ENCODE data around the gene LZTS2. TPM values are rescaled to one million over a fixed set of nuclear protein-coding genes. Genes with fewer than 3 reads are reported as not detected.

Gene LZTS2
- total RNA-seq, 1 experiment from 2014 or later = 69.1 TPM

DNA sequence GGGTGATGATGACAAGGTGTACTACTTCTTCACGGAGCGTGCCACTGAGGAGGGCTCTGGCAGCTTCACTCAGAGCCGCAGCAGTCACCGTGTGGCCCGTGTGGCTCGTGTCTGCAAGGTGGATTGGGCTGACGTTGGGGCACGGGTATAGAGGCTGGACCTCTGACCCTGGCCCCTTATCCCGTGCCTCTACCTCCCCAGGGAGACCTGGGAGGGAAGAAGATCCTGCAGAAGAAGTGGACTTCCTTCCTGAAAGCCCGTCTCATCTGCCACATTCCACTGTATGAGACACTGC is 20.8 kb upstream of the LZTS2 start:
- H3K27ac ChIP-seq (ENCODE audit: insufficient read length, low read depth, low read length) = no peak overlapping the region
- H3K9ac ChIP-seq (ENCODE audit: extremely low read depth, insufficient read length, low read length) = no peak overlapping the region
- no peak overlapping the region for H3K23ac ChIP-seq (ENCODE audit: insufficient read length, low read depth, low read length)
- WGBS (ENCODE audit: extremely low coverage, insufficient read length, low lambda C conversion rate) = no CpG with 5 or more reads among the region's 10 CpGs
- no peak overlapping the region for H2AK5ac ChIP-seq (ENCODE audit: insufficient read length, low read length)
- H3K27me3 ChIP-seq (ENCODE audit: insufficient read depth, low read length) = no peaks in the 10 kb centered on the region
- no peak overlapping the region for H2BK15ac ChIP-seq (ENCODE audit: low read depth, low read length)
- Mint-ChIP-seq H3K27ac (no peak overlapping the region), H3K36me3 (ENCODE audit: insufficient read depth in 1 of 3, low read depth in 3 of 3) (peaks cover 3 to 24% (median 21%) of the 10 kb centered on the region in 3 experiments; a peak in 6 of 7 replicates), H3K9me3 (no peaks in the 10 kb centered on the region; a peak in 1 of 5 replicates), H3K4me1 (no peaks in the 10 kb centered on the region), H3K4me3 (no peak overlapping the region), H3K27me3 (ENCODE audit: low read depth) (no peaks in the 10 kb centered on the region; the same call in 1 of the 2 replicates)
- no peak for DNase-seq
- no peak overlapping the region for H4K8ac ChIP-seq (replicated peaks; ENCODE audit: insufficient read length, low read depth, low read length)
- no peaks in the 10 kb centered on the region for H3K79me2 ChIP-seq (ENCODE audit: insufficient read depth, low read length)
- no peak overlapping the region for H2AFZ ChIP-seq (ENCODE audit: low read length)
- H3K4ac ChIP-seq (ENCODE audit: low read depth, low read length) = no peak overlapping the region
- no peak overlapping the region for H2BK12ac ChIP-seq (ENCODE audit: insufficient read length, low read depth, low read length)
- no peak overlapping the region for H2BK5ac ChIP-seq (ENCODE audit: insufficient read length, low read length)
- H3K4me1 ChIP-seq (ENCODE audit: insufficient read depth, low read length) = no peaks in the 10 kb centered on the region
- no peak overlapping the region for H3K14ac ChIP-seq (ENCODE audit: insufficient read depth, low read length)
- no peak overlapping the region for H4K5ac ChIP-seq (ENCODE audit: insufficient read length, low read depth, low read length)
- no peak overlapping the region for H2BK120ac ChIP-seq (ENCODE audit: low read depth, low read length, poor library complexity, severe bottlenecking)
- no peak overlapping the region for H3T11ph ChIP-seq (ENCODE audit: low read length)
- no peak overlapping the region for H3K56ac ChIP-seq (ENCODE audit: insufficient read length, low read depth, low read length)
- no peaks in the 10 kb centered on the region for H3K9me3 ChIP-seq (ENCODE audit: control insufficient read depth, low read depth, low read length)
- H3K23me2 ChIP-seq (ENCODE audit: insufficient read length, low read depth, low read length, poor library complexity, severe bottlenecking) = no peaks in the 10 kb centered on the region
- no peak overlapping the region for H4K91ac ChIP-seq (ENCODE audit: insufficient read length, low read depth, low read length)
- H3K4me2 ChIP-seq (ENCODE audit: insufficient read depth, insufficient read length, low read length) = no peak overlapping the region
- H2BK20ac ChIP-seq (ENCODE audit: low read depth, low read length, poor library complexity, severe bottlenecking) = no peak overlapping the region
- H3K18ac ChIP-seq (ENCODE audit: insufficient read length, low read depth, low read length) = no peak overlapping the region
- H3K79me1 ChIP-seq (ENCODE audit: insufficient read depth, low read depth, low read length, poor library complexity, severe bottlenecking) = no peaks in the 10 kb centered on the region
- TF ChIP-seq, protein P1, sequence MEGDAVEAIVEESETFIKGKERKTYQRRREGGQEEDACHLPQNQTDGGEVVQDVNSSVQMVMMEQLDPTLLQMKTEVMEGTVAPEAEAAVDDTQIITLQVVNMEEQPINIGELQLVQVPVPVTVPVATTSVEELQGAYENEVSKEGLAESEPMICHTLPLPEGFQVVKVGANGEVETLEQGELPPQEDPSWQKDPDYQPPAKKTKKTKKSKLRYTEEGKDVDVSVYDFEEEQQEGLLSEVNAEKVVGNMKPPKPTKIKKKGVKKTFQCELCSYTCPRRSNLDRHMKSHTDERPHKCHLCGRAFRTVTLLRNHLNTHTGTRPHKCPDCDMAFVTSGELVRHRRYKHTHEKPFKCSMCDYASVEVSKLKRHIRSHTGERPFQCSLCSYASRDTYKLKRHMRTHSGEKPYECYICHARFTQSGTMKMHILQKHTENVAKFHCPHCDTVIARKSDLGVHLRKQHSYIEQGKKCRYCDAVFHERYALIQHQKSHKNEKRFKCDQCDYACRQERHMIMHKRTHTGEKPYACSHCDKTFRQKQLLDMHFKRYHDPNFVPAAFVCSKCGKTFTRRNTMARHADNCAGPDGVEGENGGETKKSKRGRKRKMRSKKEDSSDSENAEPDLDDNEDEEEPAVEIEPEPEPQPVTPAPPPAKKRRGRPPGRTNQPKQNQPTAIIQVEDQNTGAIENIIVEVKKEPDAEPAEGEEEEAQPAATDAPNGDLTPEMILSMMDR (conservative IDR thresholded peaks at IDR 0.05) = no peak
- no peaks in the 10 kb centered on the region for H4K20me1 ChIP-seq (ENCODE audit: control insufficient read depth, insufficient read depth, insufficient read length)
